ENCODE data around the gene EFCAB13.
"Not testable (repeated sequence)": the region's sequence is repeated elsewhere in the genome, so short reads cannot be mapped to it uniquely, and the experiment has no call there.

EFCAB13 gene

DNA sequence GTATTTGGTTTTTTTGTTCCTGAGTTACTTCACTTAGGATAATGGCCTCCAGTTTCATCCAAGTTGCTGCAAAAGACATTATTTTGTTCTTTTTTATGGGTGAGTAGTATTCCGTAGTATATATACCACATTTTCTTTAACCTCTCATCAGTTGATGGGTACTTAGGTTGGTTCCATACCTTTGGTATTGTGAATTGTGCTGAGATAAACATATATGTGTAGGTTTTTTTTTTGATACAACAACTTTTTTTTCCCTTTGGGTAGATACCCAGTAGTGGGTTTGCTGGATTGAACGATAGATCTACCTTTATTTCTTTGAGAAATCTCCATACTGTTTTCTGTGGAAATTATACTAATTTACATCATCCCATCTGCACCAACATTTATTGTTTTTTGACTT lies 6.8 kb downstream of the EFCAB13 start:
- no peak for DNase-seq

DNA sequence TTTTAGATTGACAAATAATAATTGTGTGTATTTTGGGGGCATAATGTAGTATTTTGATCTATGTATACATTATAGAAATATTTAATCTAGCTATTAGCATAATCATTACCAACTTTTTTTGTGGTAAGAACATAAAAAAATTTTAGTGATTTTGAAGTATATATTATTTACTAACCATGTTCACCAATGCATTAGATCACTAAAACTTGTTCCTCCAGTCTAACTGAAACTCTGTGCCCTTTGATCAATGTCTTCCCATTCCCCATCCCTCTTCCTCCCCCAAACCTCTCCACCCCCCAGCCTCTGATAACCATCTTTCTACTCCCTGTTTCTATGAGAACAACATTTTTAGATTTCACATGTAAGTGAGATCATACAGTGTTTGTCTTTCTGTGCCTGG lies 8.5 kb downstream of the EFCAB13 start:
- no peak for DNase-seq

DNA sequence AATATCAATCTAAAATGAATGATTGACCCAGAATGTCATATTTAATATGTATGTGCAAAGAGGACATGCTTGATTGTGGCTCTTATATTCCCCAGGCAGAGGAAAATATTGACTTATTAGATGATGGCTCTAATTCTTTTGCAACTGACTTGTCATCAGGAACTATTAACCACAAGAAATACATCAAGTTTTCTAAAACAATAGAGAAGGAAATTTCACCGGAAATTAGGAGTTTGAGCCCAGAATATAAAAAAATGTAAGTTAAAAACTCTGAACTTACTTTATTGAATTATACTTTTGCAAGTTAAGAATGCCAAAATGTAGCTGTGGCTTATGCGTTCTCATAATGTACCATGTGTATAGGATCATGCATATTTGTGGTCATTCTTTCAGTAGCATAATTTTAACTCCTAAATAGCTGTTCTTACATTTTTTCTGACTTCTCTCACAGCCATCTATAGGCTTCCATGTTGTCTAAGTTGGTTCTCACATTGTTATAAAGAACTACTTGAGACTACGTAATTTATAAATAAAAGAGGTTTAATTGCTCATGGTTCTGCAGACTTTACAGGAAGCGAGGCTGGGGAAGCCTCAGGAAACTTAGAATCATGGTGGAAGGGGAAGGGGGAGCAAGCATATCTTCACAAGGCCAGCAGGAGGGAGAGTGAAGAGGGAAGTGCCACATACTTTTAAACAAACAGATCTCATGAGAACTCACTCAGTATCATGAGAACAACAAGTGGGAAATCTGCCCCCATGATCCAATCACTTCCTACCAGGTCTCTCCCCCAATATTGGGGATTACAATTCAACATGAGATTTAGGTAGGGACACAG lies 11.6 kb downstream of the EFCAB13 start:
- no peak for DNase-seq

DNA sequence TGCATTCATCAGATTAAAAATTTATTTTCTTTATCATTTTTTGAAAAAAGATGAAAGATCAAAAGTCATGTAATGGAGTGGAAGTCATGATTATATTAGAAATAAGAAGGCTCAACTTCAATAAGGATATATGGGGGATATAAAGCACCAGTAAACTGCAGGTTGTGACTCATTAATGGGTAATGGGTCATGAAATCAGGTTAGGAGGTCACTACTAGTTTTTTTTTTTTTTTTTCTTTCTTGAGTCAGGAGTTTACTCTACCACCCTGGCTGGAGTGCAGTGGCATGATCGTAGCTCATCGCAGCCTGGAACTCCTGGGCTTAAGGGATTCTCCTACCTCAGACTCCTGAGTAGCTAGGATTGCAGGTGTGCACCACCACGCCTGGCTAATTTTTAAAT lies 14.3 kb downstream of the EFCAB13 start:
- no peak for DNase-seq

DNA sequence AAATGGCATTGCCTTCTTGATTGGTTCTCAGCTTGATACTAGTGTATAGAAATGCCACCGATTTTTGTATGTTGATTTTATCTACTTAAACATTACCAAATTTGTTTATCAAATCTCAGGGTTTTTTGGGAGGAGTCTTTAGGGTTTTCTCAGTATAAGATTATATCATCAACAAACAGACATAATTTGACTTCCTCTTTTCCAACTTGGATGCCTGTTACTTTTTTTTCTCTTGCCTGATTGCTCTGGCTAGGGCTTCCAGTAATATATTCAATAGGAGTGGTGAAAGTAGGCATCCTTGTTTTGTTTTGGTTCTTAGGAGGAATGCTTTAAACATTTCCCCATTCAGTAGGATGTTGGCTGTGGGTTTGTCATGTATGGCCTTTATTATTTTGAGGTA lies 29.1 kb downstream of the EFCAB13 start:
- DNase-seq = no peak

DNA sequence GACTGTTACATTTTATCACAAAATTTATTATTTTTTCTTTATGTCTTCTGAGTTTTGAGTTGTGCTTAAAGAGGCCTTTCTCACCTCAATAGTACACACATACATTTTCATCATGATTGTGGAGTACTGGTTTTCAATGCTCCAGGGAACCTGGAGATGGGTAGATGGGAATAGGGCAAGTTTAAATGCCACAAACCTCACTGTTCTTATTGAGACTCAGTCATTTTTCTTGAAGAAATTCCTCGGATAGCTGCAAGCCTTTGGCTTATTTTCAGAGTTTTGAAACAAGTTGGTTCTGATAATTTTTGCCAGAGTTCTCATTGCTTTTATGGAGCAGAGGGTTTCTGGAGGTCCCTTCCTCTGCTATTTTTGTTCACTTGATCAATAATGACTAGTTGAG lies 34.9 kb downstream of the EFCAB13 start:
- DNase-seq = no peak

DNA sequence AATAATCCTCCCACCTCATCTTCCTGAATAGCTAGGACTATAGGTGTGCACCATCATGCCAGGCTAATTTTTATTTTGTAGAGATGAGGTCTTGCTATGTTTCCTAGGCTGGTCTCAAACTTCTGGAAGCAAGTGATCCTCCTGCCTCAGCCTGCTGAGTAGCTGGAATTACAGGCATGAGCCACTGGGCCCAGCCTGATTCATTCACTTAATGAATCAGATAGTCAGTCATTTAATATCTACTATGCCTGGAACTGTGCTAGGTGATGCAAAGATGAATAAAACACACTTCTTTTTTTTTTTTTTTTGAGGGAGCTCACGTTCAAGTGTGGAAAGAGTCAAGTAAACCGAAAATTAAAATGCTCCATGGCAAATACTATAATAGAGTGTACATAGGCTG lies 39.4 kb downstream of the EFCAB13 start:
- DNase-seq = no peak

DNA sequence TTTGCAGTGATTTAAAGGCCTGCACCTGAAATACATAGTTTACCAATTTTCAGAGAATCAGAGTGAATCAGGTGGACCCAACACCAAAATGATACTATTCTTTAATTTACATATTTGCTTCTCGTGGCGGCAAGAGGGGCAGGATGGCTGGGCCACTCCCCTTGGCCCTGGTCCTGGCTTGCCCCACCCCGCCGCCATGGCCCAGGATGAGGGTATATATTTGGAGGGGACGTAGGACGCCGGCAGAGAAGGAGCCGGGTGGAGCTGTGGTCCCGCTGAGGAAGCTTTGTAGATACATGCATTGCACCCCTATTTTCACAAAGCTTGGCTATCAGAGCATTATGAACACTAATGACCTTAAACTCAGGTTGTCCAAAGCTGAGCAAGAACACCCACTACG lies 43.5 kb downstream of the EFCAB13 start:
- no peak for DNase-seq

DNA sequence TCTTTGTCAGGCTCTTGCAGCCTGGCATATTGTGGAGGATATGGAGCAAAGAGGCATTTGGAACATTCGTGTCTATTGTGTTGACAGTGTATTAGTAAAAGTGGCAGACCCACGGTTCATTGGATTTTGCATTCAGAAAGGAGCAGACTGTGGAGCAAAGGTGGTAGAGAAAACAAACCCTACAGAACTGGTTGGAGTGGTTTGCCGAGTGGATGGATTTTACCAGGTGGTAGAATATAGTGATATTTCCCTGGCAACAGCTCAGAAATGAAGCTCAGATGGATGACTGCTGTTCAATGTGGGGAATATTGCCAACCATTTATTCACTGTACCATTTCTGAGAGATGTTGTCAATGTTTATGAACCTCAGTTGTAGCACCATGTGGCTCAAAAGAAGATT lies 44.5 kb downstream of the EFCAB13 start:
- DNase-seq = no peak

DNA sequence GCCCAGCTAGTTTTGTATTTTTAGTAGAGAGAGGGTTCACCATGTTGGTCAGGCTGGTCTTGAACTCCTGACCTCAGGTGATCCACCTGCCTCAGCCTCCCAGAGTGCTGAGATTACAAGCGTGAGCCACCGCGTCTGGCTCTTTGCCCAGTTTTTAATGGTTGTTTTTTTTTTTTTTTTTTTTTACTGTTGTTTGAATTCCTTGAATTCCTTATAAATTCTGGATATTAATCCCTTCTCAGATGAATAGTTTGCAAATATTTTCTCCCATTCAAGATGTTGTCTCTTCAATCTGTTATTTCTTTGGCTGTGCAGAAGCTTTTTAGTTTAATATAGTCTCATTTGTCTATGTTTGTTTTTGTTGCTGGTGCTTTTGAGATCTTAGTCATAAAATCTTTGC lies 47.1 kb downstream of the EFCAB13 start:
- DNase-seq = not testable (repeated sequence)

DNA sequence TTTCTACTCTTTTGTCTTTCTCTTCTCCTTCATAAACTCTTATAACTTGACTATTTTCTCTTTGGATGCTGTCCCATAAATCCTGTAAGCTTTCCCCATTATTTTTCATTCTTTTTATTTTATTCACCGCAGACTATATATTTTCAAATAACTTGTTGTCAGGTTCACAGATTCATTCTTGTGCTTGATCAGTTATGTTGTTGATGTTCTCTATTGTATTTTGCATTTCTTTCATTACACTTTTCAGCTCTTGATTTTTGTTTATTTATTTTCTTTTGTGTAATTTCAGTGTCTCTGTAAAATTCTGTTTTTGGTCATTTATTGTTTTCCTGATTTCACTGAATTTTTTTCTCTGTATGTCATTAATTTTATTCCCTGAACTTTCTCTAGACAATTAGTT lies 49.2 kb downstream of the EFCAB13 start:
- DNase-seq = no peak

DNA sequence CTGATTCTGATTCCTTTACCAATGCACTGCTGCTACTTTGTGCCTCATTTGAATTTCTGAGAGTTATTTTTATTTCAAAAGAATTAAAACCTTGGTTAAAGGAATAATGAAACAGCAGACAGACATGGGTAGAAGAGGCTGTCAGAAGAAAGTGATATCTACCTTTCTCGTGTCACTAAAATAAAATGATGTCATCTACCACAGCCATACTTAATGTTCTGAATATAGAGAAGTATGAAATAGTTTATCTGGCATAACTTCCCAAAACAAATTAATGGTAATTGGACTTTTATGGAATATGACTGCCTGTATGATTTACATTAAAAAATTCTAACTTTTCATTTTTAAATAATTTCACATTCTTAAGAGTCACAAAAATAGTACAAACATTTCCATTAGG lies 52.5 kb downstream of the EFCAB13 start:
- no peak for DNase-seq

DNA sequence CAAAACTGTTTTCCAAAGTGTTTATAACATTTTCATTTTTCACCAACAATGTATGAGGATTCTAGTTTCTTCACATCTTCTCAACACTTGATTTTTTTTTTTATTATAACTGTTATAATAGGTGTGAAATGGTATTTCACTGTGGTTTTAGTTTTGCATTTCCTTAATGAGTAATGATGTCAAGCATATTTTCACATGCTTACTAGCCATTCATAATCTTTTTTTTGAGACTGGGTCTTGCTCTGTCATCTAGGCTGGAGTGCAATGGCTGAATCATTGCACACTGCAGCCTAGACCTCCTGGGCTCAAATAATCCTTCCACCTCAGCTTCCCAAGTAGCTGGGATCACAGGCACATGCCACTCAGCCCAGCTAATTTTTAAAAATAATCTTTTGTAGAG lies 65.1 kb downstream of the EFCAB13 start:
- no peak for DNase-seq

DNA sequence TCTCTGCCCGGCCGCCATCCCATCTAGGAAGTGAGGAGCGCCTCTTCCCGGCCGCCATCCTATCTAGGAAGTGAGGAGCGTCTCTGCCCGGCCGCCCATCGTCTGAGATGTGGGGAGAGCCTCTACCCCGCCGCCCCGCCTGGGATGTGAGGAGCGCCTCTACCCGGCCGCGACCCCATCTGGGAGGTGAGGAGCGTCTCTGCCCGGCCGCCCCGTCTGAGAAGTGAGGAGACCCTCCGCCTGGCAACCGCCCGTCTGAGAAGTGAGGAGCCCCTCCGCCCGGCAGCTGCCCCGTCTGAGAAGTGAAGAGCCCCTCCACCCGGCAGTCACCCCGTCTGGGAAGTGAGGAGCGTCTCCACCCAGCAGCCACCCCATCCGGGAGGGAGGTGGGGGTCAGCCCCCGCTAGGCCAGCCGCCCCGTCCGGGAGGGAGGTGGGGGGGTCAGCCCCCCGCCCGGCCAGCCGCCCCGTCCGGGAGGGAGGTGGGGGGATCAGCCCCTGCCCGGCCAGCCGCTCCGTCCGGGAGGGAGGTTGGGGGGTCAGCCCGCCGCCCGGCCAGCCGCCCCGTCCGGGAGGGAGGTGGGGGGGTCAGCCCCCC lies 73.9 kb downstream of the EFCAB13 start:
- DNase-seq = not testable (repeated sequence)

DNA sequence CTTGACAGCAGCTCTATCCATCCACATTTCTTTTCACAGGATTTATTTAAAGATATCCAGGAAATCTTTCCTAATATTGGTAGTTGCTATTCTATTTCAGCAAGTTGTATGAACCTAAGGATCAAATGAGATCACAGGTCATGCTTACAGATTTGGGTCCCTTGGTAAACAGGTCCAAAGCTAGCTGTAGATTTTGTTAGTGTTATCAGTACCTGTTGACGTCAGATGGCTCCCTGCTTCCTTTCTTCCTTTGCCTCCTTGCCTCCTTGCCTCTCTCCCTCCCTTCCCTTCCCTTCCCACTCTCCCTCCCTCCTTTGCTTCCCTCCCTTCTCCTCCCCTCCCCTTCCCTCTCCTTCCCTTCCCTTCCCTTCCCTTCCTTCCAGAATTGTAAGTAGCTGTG lies 76.6 kb downstream of the EFCAB13 start:
- no peak for DNase-seq

DNA sequence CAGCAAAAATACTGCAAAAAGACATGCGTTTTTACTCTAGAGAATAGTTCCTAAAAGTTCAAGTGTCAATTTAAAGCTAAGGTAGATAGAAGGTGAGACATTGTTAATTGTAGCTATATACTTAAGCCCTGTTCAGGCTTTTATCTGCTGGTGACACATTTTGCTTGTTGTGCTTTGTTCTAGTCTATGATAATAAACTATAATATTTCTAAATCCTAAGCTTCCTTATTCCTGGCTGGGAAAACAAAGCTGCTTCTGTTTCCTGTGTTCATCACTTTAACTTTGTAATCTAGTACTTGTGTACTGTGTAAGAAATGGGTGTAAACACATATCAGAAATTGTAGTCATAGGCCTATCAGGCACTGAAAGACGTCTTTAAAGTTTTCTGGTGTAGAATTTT lies 77.3 kb downstream of the EFCAB13 start:
- no peak for DNase-seq

DNA sequence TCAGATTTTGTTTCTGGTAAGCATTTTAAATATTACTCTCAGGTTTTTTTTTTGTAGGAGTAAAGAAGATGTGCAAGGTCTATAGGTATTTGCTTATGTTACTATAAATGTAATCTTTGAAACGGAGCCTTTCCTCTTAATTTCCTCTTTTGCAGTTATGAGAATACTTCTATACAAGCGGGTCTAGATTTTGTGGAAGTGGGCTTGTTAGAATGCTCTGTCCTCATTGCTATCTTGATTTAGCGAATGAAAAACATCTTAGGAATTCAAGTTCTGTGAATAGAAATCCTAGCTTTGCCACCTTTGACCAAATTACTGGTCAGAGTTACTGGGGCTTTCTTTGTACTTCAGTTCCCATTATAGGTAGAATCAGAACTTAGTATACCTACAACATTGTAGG lies 80.3 kb downstream of the EFCAB13 start:
- no peak for DNase-seq

DNA sequence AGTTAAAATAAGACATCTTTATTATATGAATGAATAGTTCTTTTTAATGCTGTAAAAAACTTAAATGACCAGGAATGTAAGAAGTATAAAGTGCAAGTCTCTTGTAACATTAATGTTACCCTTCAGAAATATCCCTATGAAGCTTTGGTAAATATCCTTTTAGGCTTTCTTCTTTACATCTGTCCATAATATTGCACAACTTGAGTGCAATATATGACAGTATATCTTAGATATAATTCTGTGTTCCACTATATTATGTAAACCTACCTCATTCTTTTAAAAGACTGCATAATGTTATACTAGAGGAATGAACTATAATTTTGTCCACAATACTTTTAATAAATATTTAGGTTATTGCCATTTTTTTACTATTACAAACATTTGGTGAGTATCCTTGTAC lies 81.1 kb downstream of the EFCAB13 start:
- no peak for DNase-seq

DNA sequence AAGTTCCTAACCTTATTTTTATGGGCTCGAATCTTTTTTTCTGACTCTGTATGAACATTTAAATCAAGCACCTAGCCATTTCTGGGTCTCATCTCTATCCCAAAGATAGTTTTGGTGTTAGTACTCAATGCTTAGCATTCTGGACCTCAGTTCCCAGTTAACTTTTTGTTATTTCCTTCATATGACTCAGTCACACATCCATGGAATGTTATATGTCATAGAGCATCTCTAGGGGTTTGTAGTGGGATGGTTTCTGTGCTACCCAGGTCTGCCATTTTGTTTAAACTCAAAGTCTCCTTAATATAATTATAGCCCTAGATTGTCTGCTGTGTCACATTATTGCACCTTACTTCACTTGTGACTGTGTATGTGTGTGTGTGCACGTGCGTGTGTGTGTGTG lies 90.1 kb downstream of the EFCAB13 start:
- no peak for DNase-seq

DNA sequence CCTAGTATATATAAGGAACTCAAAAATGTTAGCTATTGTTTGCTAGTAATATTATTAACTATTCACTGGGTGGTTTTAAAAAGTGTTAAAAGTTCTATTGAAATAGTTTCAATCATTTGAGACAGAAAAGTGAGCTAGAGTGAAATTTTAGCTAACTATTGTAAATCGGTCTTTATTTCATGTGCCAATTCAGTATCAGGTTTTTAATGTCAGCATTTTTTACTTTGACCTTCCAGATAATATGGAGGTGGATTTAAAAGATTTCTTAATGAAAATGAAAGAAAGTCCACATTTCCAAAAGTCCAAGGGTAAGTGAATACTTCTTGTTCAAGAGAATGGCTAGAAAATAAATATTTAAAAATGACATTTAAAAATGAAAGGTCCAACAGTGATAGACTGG lies 90.9 kb downstream of the EFCAB13 start:
- DNase-seq = no peak

DNA sequence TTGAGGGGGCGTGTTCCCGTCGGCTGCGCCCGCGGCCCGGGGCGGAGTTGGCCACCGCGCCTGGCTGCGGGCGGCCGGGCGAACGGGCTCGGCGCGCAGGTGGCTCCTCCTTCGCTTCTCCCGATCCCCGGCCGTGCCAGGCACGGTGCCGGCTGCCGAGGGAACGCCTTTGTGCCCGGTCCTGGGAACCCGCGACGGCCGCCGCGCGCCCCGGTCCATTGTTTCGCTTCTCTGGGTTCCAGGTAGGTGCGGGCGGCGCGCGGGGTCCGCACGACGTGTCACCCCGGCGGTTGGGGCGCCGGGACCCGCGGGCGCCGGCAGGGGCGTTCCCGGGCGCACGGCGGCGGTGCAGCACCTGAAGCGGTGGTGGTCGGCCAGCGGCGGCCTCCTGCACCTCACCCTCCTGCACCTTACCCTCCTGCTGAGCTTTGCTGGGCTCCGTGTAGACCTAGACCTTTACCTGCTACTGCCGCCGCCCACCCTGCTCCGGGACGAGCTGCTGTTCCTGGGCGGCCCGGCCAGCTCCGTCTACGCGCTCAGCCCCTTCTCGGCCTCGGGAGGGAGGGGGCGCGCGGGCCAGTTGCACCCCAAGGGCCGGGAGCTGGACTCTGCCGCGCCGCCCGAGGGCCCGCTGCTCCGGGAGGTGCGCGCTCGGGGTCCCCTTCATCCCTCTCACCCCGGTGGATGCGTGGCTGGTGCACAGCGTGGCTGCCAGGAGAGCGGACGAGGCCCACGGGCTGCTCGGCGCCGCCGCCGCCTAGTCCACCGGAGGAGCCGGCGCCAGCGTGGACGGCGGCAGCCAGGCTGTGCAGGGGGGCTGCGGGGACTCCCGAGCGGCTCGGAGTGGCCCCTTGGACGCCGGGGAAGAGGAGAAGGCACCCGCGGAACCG lies 99.9 kb downstream of the EFCAB13 start:
- no peak for DNase-seq

DNA sequence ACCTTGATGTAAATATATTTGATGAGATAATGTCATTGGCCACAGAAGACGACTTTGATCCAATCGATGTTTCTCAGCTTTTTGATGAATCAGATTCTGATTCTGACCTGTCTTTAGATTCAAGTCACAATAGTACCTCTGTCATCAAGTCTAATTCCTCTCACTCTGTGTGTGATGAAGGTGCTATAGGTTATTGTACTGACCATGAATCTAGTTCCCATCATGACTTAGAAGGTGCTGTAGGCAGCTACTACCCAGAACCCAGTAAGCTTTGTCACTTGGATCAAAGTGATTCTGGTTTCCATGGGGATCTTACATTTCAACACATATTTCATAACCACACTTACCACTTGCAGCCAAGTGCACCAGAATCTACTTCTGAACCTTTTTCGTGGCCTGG lies 101.5 kb downstream of the EFCAB13 start:
- DNase-seq = not testable (repeated sequence)

DNA sequence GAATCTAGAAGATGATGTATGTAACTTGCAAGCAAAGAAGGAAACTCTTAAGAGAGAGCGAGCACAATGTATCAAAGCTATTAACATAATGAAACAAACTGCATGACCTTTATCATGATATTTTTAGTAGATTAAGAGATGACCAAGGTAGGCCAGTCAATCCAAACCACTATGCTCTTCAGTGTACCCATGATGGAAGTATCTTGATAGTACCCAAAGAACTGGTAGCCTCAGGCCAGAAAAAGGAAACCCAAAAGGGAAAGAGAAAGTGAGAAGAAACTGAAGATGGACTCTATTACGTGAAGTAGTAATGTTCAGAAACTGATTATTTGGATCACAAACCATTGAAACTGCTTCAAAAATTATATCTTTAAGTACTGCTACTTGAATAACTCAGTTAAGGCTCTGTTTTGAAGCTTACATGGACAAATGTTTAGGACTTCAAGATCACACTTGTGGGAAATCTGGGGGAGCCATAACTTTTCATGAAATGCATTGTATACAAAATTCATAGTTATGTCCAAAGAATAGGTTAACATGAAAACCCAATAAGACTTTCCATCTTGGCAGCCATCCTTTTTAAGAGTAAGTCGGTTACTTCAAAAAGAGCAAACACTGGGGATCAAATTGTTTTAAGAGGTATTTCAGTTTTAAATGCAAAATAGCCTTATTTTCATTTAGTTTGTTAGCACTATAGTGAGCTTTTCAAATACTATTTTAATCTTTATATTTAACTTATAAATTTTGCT lies 102.3 kb downstream of the EFCAB13 start:
- not testable (repeated sequence) for DNase-seq
